NCI-H82 treated with DMSO at 0.1 percent for 48 hours (cell line): ENCODE results near the gene SCT.

Experiments used
- DNase-seq: peaks from one replicate; lab custom pipeline; 2025; ENCODE audit not compliant: unreplicated experiment; lab: John Stamatoyannopoulos, UW

SCT gene

GRCh38 chr11:623349-623869, 3.6 kb downstream of the SCT start:
- DNase-seq = no peak

- DNase-seq = no peak
Measured at GRCh38 chr11:621838-622237, 5.1 kb downstream of the SCT start.

- no peak for DNase-seq
Measured at GRCh38 chr11:620935-621814, 5.8 kb downstream of the SCT start.

GRCh38 chr11:620201-620600, 6.8 kb downstream of the SCT start:
- no peak for DNase-seq

GRCh38 chr11:619628-620050, 7.3 kb downstream of the SCT start:
- DNase-seq = no peak

- DNase-seq = no peak
Measured at GRCh38 chr11:618856-619627, 7.9 kb downstream of the SCT start.

GRCh38 chr11:617912-618682, 8.9 kb downstream of the SCT start:
- no peak for DNase-seq

- no peak for DNase-seq
Measured at GRCh38 chr11:617199-617911, 9.6 kb downstream of the SCT start.

- DNase-seq = no peak
Measured at GRCh38 chr11:616320-617198, 10.4 kb downstream of the SCT start.

- peak; percentile 5 for DNase-seq
Measured at GRCh38 chr11:615504-616319, 11.3 kb downstream of the SCT start, which contains the start of gene IRF7. IRF7 (minus strand) TSS chr11:615950; CDS start chr11:615364, 586 bp downstream.

- no peak for DNase-seq
Measured at GRCh38 chr11:614623-615503, 12.1 kb downstream of the SCT start.

- no peak for DNase-seq
Measured at GRCh38 chr11:614021-614622, 12.9 kb downstream of the SCT start.

GRCh38 chr11:613369-613968, 13.5 kb downstream of the SCT start:
- peak; percentile 1 for DNase-seq

GRCh38 chr11:612961-613300, 14.1 kb downstream of the SCT start:
- DNase-seq = no peak

GRCh38 chr11:612201-612960, 14.6 kb downstream of the SCT start:
- no peak for DNase-seq
